Measurements from ENCODE around the gene RBM33. TPM values are rescaled to one million over a fixed set of nuclear protein-coding genes. Genes with fewer than 3 reads are reported as not detected.

RBM33 gene
- total RNA-seq, 2 experiments from 2014 or later = 73.7 to 84.8 TPM

DNA sequence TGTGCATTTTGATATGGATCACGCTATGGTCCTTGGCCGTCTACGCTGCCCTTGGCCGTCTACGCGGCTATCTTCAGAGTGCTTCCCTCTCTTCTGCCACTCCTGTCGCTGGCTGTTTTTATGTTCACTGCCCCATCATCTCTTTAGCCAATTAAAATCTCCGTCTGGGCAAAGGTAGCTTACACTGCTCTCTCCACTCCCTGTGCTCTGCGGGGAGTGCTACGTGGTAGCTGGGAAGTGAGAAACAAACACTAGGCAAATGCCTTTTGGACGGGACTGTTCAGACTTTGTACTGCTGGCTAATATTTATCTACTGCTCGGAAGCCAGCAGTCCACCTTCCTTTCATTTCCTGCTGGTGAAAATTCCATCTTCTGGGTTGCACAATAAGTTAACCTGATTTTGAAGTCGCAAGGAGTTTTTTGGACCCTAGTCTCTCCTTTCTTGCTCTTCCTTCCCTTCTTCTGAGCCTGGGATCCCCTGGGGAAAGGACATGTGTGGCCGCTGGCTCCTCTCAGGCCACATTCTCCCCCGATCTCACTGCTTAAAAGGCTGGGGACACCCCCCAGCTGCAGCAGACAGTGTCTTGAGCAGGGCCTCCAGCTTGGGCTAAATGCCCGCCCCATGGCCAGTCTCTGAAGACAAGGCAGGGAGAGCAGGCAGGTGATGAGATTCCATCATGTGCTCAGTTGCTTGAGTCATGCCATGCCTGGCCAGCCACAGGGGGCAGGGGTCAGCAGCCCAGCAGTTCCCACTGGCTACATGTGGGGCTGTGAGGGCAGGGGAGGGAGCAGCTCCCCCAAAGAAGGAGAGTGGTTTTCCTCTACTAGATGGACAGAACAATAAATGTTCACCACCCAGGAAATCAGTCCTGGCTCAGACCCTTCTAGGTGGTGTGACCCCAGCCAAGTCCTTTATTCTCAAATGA lies 25.5 kb upstream of the RBM33 start:
- ATAC-seq (no peak), DNase-seq (no peak)
- ChIA-PET CTCF (no interaction called here), POLR2A (no interaction called here)
- Mint-ChIP-seq H3K9me3 (peaks cover 5% of the 10 kb centered on the region), H3K27me3 (peaks cover 3% of the 10 kb centered on the region), H3K4me1 (ENCODE audit: low read depth) (no peaks in the 10 kb centered on the region), H3K27ac (no peak overlapping the region), H3K4me3 (no peak overlapping the region), H3K36me3 (ENCODE audit: low read depth) (peaks cover 6% of the 10 kb centered on the region)
- TF ChIP-seq, protein P1, sequence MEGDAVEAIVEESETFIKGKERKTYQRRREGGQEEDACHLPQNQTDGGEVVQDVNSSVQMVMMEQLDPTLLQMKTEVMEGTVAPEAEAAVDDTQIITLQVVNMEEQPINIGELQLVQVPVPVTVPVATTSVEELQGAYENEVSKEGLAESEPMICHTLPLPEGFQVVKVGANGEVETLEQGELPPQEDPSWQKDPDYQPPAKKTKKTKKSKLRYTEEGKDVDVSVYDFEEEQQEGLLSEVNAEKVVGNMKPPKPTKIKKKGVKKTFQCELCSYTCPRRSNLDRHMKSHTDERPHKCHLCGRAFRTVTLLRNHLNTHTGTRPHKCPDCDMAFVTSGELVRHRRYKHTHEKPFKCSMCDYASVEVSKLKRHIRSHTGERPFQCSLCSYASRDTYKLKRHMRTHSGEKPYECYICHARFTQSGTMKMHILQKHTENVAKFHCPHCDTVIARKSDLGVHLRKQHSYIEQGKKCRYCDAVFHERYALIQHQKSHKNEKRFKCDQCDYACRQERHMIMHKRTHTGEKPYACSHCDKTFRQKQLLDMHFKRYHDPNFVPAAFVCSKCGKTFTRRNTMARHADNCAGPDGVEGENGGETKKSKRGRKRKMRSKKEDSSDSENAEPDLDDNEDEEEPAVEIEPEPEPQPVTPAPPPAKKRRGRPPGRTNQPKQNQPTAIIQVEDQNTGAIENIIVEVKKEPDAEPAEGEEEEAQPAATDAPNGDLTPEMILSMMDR (IDR thresholded peaks at IDR 0.05) = no peak
- intact Hi-C loops (cut with micrococcal nuclease) = no loop called here

DNA sequence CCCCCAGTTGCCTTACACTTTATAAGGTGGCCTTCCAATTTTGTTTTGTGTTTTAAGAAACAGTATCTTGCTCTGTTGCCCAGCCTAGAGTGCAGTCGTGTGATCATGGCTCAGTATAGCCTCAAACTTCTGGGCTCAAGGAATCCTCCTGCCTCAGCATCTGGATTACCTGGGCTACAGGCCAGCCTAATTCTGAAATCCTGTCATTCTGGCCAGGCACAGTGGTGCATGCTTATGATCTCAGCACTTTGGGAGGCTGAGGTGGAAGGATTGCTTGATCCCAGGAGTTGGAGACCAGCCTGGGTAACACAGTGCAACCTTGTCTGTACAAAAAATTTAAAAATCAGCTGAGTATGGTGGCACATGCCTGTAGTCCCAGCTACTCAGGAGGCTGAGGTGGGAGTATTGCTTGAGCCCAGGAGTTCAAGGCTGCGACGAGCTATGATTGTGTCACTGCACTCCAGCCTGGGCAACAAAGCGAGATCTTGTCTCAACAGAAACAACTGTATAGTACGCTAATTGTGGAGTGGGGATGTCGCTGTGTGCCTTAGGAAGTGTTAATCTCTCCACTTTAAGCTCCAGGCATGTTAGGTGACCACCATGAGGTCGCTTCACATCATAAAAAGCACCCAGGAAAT lies 24.7 kb upstream of the RBM33 start:
- ChIA-PET CTCF (interaction anchor here (0.8 kb wide), 1 partner anchor 21 kb away, joined by 3 read pairs; no protein-coding TSS in a partner anchor), POLR2A (no interaction called here)
- no peak overlapping the region for H3K27ac Mint-ChIP-seq
- peaks cover 5% of the 10 kb centered on the region for H3K9me3 Mint-ChIP-seq
- no peak overlapping the region for H3K4me3 Mint-ChIP-seq
- no peak for ATAC-seq
- peaks cover 5% of the 10 kb centered on the region for H3K36me3 Mint-ChIP-seq (ENCODE audit: low read depth)
- no peaks in the 10 kb centered on the region for H3K4me1 Mint-ChIP-seq (ENCODE audit: low read depth)
- no peak for DNase-seq
- TF ChIP-seq, protein P1 (IDR thresholded peaks at IDR 0.05) = no peak
- intact Hi-C loops (cut with micrococcal nuclease) = no loop called here
- peaks cover 3% of the 10 kb centered on the region for H3K27me3 Mint-ChIP-seq

DNA sequence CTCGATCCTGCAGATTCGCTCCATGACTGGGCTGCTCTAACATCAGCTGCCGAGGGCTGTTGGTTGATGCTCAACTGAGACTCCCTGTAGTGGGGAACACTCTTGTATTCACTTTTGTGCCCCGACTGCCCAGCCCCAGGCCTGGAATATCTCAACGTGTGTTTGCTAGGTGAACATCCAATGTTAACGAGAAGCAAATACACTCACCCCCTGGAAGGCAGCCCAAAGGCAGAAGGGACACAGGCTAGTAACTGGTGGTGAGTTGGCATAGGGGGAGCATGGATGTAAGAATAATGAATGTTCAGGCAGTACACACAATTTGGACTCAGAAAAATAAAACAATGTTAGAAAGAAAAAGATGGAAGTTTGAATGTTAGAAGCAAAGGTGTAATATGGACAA lies 24.0 kb upstream of the RBM33 start:
- DNase-seq (no peak), ATAC-seq (no peak)
- Mint-ChIP-seq H3K27me3 (peaks cover 3% of the 10 kb centered on the region), H3K9me3 (no peaks in the 10 kb centered on the region), H3K27ac (no peak overlapping the region), H3K4me3 (no peak overlapping the region), H3K4me1 (ENCODE audit: low read depth) (no peaks in the 10 kb centered on the region), H3K36me3 (ENCODE audit: low read depth) (no peaks in the 10 kb centered on the region)
- TF ChIP-seq, protein P1 (IDR thresholded peaks at IDR 0.05) = no peak
- CTCF ChIA-PET = interaction anchor here (0.8 kb wide), 1 partner anchor 22 kb away, joined by 3 read pairs; no protein-coding TSS in a partner anchor
- intact Hi-C loops (cut with micrococcal nuclease) = no loop called here
- POLR2A ChIA-PET = no interaction called here

DNA sequence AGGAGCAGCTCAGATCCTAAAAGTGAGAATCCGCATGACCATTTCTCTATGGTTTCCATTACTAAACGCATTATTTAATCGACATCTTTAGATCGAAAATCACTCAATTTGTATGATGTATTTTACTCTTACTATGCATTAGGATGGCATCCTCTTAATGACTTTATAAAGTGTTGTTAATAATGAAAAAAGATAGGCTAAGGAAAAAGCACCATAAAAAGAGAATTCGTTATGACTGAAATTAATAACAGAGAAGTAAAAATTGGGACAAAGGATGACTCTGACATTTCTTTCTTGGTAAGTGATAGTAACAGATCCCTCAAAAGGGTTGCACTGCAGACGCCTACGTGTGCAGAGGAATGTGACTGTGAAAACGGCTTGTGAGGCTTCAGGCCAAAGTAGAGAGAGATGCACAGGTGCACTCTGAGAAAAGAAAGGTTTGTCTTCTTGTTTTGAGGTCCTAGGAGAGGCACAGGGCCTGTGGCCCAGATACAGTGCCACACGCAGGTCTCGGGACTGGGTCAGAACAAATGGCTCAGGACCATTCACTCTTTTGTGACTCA lies 23.0 kb upstream of the RBM33 start:
- ChIA-PET POLR2A (no interaction called here), CTCF (interaction anchor here (1.8 kb wide), 1 partner anchor 23 kb away, joined by 10 read pairs; no protein-coding TSS in a partner anchor)
- Mint-ChIP-seq H3K27me3 (peaks cover 3% of the 10 kb centered on the region), H3K4me3 (no peak overlapping the region), H3K27ac (no peak overlapping the region), H3K36me3 (ENCODE audit: low read depth) (no peaks in the 10 kb centered on the region), H3K4me1 (ENCODE audit: low read depth) (no peaks in the 10 kb centered on the region), H3K9me3 (no peaks in the 10 kb centered on the region)
- TF ChIP-seq, protein P1 (IDR thresholded peaks at IDR 0.05) = no peak
- DNase-seq = no peak
- intact Hi-C loops (cut with micrococcal nuclease) = no loop called here
- no peak for ATAC-seq
